Endodermal cell (in vitro differentiated cells): ENCODE data around the gene SEMA4B. TPM values are rescaled to one million over a fixed set of nuclear protein-coding genes. Genes with fewer than 3 reads are reported as not detected.

Experiments used
- DNase-seq: peaks from one replicate; pipeline ENCODE4 v3.0.0-alpha.2; 2017
- H3K27ac ChIP-seq: 2 replicates; pipeline ENCODE4 v1.5.1; 2013; ENCODE audit warnings: mild to moderate bottlenecking, low read depth, low read length, moderate library complexity
- H3K27me3 ChIP-seq: 2 replicates; pipeline ENCODE4 v1.6.1; 2013; ENCODE audit warnings: mild to moderate bottlenecking, low read length, moderate library complexity; ENCODE audit not compliant: insufficient read depth, control insufficient read depth, poor library complexity, severe bottlenecking
- H3K36me3 ChIP-seq: 2 replicates; pipeline ENCODE4 v1.7.0; 2013; ENCODE audit warnings: mild to moderate bottlenecking, low read length, moderate library complexity; ENCODE audit not compliant: control insufficient read depth, insufficient read depth
- H3K4me1 ChIP-seq: one replicate; pipeline ENCODE4 v1.7.0; 2013; ENCODE audit warnings: low read length; ENCODE audit not compliant: control insufficient read depth, insufficient read depth
- H3K4me3 ChIP-seq: 2 replicates; pipeline ENCODE4 v1.5.1; 2013; ENCODE audit warnings: mild to moderate bottlenecking, low read length, moderate library complexity
- H3K9ac ChIP-seq: 2 replicates; pipeline ENCODE4 v1.6.1; 2013; ENCODE audit warnings: mild to moderate bottlenecking, low read length, moderate library complexity; ENCODE audit not compliant: poor library complexity, severe bottlenecking; ENCODE audit errors: extremely low read depth
- H3K9me3 ChIP-seq: 2 replicates; pipeline ENCODE4 v1.6.1; 2013; ENCODE audit warnings: mild to moderate bottlenecking, low read length, moderate library complexity; ENCODE audit not compliant: control insufficient read depth
- H3K27ac Mint-ChIP-seq: 2 replicates; pipeline ENCODE4 v1.8.0; 2020; ENCODE audit warnings: mixed read lengths
- H3K27me3 Mint-ChIP-seq: 2 replicates; pipeline ENCODE4 v1.8.0; 2021; ENCODE audit warnings: mild to moderate bottlenecking, mixed read lengths; ENCODE audit not compliant: insufficient read depth
- H3K36me3 Mint-ChIP-seq: 2 replicates; pipeline ENCODE4 v1.8.0; 2020; ENCODE audit warnings: low read depth, mixed read lengths
- H3K4me1 Mint-ChIP-seq: 2 replicates; pipeline ENCODE4 v1.8.0; 2020; ENCODE audit warnings: mixed read lengths
- H3K4me3 Mint-ChIP-seq: 2 replicates; pipeline ENCODE4 v1.8.0; 2020; ENCODE audit warnings: mild to moderate bottlenecking, moderate library complexity, mixed read lengths
- H3K9me3 Mint-ChIP-seq: 2 replicates; pipeline ENCODE4 v1.8.0; 2020; ENCODE audit warnings: mild to moderate bottlenecking, mixed read lengths
- CTCF ChIP-seq: fragments of 200-600 bp; sonication (generic); conservative IDR thresholded peaks from 2 replicates; pipeline ENCODE4 v1.5.0; 2021; ENCODE audit warnings: antibody characterized with exemption, mild to moderate bottlenecking
- WGBS, 2 experiments: methylation state at CpG; one replicate each; pipeline versions ENCODE4 v1.1.5 to v1.1.7; 2013; ENCODE audit warnings: missing lambda C conversion rate in 2 of 2, mixed read lengths in 1 of 2; ENCODE audit not compliant: insufficient coverage in 1 of 2, insufficient read length in 1 of 2; 5-methylcytosine and 5-hydroxymethylcytosine counted together
- total RNA-seq, 2 donors: library from RNA; stranded (reverse); fragmentation: NEBNext Ultra II Directional in 1 of 2; extraction: Animal tissue kit (Norgen Biotek cat#: 25700) in 1 of 2; gene quantifications; 2 replicates in 1 of 2; 3 replicates in 1 of 2; pipeline ENCODE4 v1.2.1, GENCODE V29; 2021

Gene SEMA4B
- total RNA-seq, 2 donors from 2014 or later = 25.1 to 33.1 TPM

GRCh38 chr15:90203473-90203872 lies 2.3 kb downstream of the SEMA4B start:
- 90 to 96% methylated on average over 7 of the region's 7 CpGs for WGBS, 2 experiments
- no peak for DNase-seq
- no peak overlapping the region for H3K27ac ChIP-seq
- Mint-ChIP-seq H3K27ac (no peak overlapping the region), H3K27me3 (no peaks in the 10 kb centered on the region), H3K36me3 (peaks cover 3% of the 10 kb centered on the region), H3K4me3 (peak overlapping the region; percentile 77), H3K9me3 (no peaks in the 10 kb centered on the region), H3K4me1 (peaks cover 17% of the 10 kb centered on the region)
- H3K4me1 ChIP-seq = peaks cover 3% of the 10 kb centered on the region
- TF ChIP-seq CTCF = no peak
- H3K27me3 ChIP-seq = peaks cover 6% of the 10 kb centered on the region
- H3K9me3 ChIP-seq = no peaks in the 10 kb centered on the region
- H3K36me3 ChIP-seq = no peaks in the 10 kb centered on the region
- H3K4me3 ChIP-seq = no peak overlapping the region
- no peak overlapping the region for H3K9ac ChIP-seq

- Mint-ChIP-seq H3K36me3 (peaks cover 3% of the 10 kb centered on the region), H3K27me3 (no peaks in the 10 kb centered on the region), H3K27ac (no peak overlapping the region), H3K9me3 (no peaks in the 10 kb centered on the region), H3K4me1 (peaks cover 17% of the 10 kb centered on the region), H3K4me3 (no peak overlapping the region)
- Histone ChIP-seq H3K4me1 (peaks cover 3% of the 10 kb centered on the region), H3K36me3 (no peaks in the 10 kb centered on the region), H3K27ac (no peak overlapping the region), H3K9ac (no peak overlapping the region), H3K9me3 (no peaks in the 10 kb centered on the region), H3K4me3 (no peak overlapping the region), H3K27me3 (peaks cover 6% of the 10 kb centered on the region)
- DNase-seq = no peak
- no peak for TF ChIP-seq CTCF
- WGBS, 2 experiments = 92 to 100% methylated on average over 4 to 8 of the region's 8 CpGs
Measured at GRCh38 chr15:90203922-90204321, 2.8 kb downstream of the SEMA4B start.

GRCh38 chr15:90205050-90205848 lies 4.1 kb downstream of the SEMA4B start:
- Histone ChIP-seq H3K4me3 (no peak overlapping the region), H3K4me1 (peaks cover 3% of the 10 kb centered on the region), H3K9me3 (no peaks in the 10 kb centered on the region), H3K27ac (no peak overlapping the region), H3K27me3 (peaks cover 6% of the 10 kb centered on the region), H3K36me3 (no peaks in the 10 kb centered on the region), H3K9ac (no peak overlapping the region)
- no peak for DNase-seq
- Mint-ChIP-seq H3K27me3 (no peaks in the 10 kb centered on the region), H3K27ac (no peak overlapping the region), H3K4me3 (no peak overlapping the region), H3K36me3 (peaks cover 6% of the 10 kb centered on the region), H3K4me1 (peaks cover 15% of the 10 kb centered on the region), H3K9me3 (no peaks in the 10 kb centered on the region)
- no peak for TF ChIP-seq CTCF
- 91 to 98% methylated on average over 8 to 10 of the region's 10 CpGs for WGBS, 2 experiments
